Parathyroid adenoma (tissue), 2 donors: ENCODE measurements around the gene MSMO1.

Experiments
- H2AFZ ChIP-seq: fragments of 300-600 bp; sonication (generic); one replicate; pipeline ENCODE4 v1.7.0; 2017; ENCODE audit warnings: antibody characterized with exemption, mild to moderate bottlenecking
- H3K27ac ChIP-seq: fragments of 300-600 bp; sonication (generic); one replicate; pipeline ENCODE4 v1.7.0; 2017
- H3K27me3 ChIP-seq: fragments of 300-600 bp; sonication (generic); one replicate; pipeline ENCODE4 v1.7.0; 2017; ENCODE audit warnings: low read length; ENCODE audit not compliant: control insufficient read depth, insufficient read depth
- H3K36me3 ChIP-seq: fragments of 300-600 bp; sonication (generic); one replicate; pipeline ENCODE4 v1.7.0; 2017; ENCODE audit warnings: low read length; ENCODE audit not compliant: control insufficient read depth, insufficient read depth
- H3K4me1 ChIP-seq: fragments of 300-600 bp; sonication (generic); one replicate; pipeline ENCODE4 v1.7.0; 2017; ENCODE audit warnings: control low read depth
- H3K4me2 ChIP-seq: fragments of 300-600 bp; sonication (generic); one replicate; pipeline ENCODE4 v1.7.0; 2017; ENCODE audit warnings: low read length
- H3K4me3 ChIP-seq: fragments of 300-600 bp; sonication (generic); one replicate; pipeline ENCODE4 v1.7.0; 2017; ENCODE audit warnings: low read depth, low read length
- H3K79me2 ChIP-seq: fragments of 300-600 bp; sonication (generic); one replicate; pipeline ENCODE4 v1.7.0; 2017; ENCODE audit warnings: control low read depth
- H3K9ac ChIP-seq: fragments of 300-600 bp; sonication (generic); one replicate; pipeline ENCODE4 v1.7.0; 2017; ENCODE audit warnings: mild to moderate bottlenecking
- H3K9me3 ChIP-seq: fragments of 300-600 bp; sonication (generic); one replicate; pipeline ENCODE4 v1.7.0; 2017; ENCODE audit warnings: low read length; ENCODE audit not compliant: control insufficient read depth
- CTCF ChIP-seq: fragments of 300-600 bp; sonication (generic); IDR thresholded peaks from one replicate; pipeline ENCODE4 v1.7.0; 2017; ENCODE audit warnings: antibody characterized with exemption, mild to moderate bottlenecking
- donor health status: primary hyperparathyroidism.

Gene MSMO1

GRCh38 chr4:165360985-165361670 is 33.7 kb downstream of the MSMO1 start:
- H3K4me2 ChIP-seq = no peak overlapping the region
- no peak for TF ChIP-seq CTCF
- H3K4me1 ChIP-seq = no peaks in the 10 kb centered on the region
- H3K4me3 ChIP-seq = no peak overlapping the region
- no peak overlapping the region for H3K27ac ChIP-seq
- no peaks in the 10 kb centered on the region for H3K9me3 ChIP-seq
- no peaks in the 10 kb centered on the region for H3K79me2 ChIP-seq
- H3K27me3 ChIP-seq = no peaks in the 10 kb centered on the region
- H3K36me3 ChIP-seq = no peaks in the 10 kb centered on the region
- no peak overlapping the region for H3K9ac ChIP-seq
- H2AFZ ChIP-seq = no peak overlapping the region

- no peaks in the 10 kb centered on the region for H3K27me3 ChIP-seq
- TF ChIP-seq CTCF = no peak
Observed at GRCh38 chr4:165361810-165362209, 34.3 kb downstream of the MSMO1 start.

GRCh38 chr4:165364452-165365080 is 37.1 kb downstream of the MSMO1 start:
- no peaks in the 10 kb centered on the region for H3K4me1 ChIP-seq
- no peak for TF ChIP-seq CTCF
- no peak overlapping the region for H3K27ac ChIP-seq
- no peaks in the 10 kb centered on the region for H3K9me3 ChIP-seq
- H3K36me3 ChIP-seq = no peaks in the 10 kb centered on the region
- no peak overlapping the region for H2AFZ ChIP-seq
- H3K4me2 ChIP-seq = no peak overlapping the region
- no peaks in the 10 kb centered on the region for H3K79me2 ChIP-seq
- no peak overlapping the region for H3K4me3 ChIP-seq
- H3K9ac ChIP-seq = no peak overlapping the region
- no peaks in the 10 kb centered on the region for H3K27me3 ChIP-seq

More at GRCh38 chr4:165361810-165362209, 34.3 kb downstream of the MSMO1 start:
- H3K4me2 ChIP-seq = no peak overlapping the region
- no peak overlapping the region for H3K9ac ChIP-seq
- H3K4me1 ChIP-seq = no peaks in the 10 kb centered on the region
- H3K9me3 ChIP-seq = no peaks in the 10 kb centered on the region
- H2AFZ ChIP-seq = no peak overlapping the region
- H3K27ac ChIP-seq = no peak overlapping the region
- H3K4me3 ChIP-seq = no peak overlapping the region
- H3K79me2 ChIP-seq = no peaks in the 10 kb centered on the region
- H3K36me3 ChIP-seq = no peaks in the 10 kb centered on the region

GRCh38 chr4:165367040-165367439 is 39.6 kb downstream of the MSMO1 start:
- no peak for TF ChIP-seq CTCF
- H3K27ac ChIP-seq = no peak overlapping the region
- no peaks in the 10 kb centered on the region for H3K4me1 ChIP-seq
- no peak overlapping the region for H3K9ac ChIP-seq
- H3K79me2 ChIP-seq = no peaks in the 10 kb centered on the region
- no peak overlapping the region for H3K4me2 ChIP-seq
- H3K27me3 ChIP-seq = no peaks in the 10 kb centered on the region
- H3K4me3 ChIP-seq = no peak overlapping the region
- H2AFZ ChIP-seq = no peak overlapping the region
- no peaks in the 10 kb centered on the region for H3K36me3 ChIP-seq
- H3K9me3 ChIP-seq = no peaks in the 10 kb centered on the region

- Histone ChIP-seq H3K4me1 (no peaks in the 10 kb centered on the region), H3K27me3 (no peaks in the 10 kb centered on the region), H2AFZ (no peak overlapping the region)
Observed at GRCh38 chr4:165368114-165368513, 40.6 kb downstream of the MSMO1 start.

More at GRCh38 chr4:165368114-165368513, 40.6 kb downstream of the MSMO1 start:
- no peak overlapping the region for H3K4me3 ChIP-seq
- no peak for TF ChIP-seq CTCF
- no peaks in the 10 kb centered on the region for H3K79me2 ChIP-seq
- H3K9me3 ChIP-seq = no peaks in the 10 kb centered on the region
- H3K4me2 ChIP-seq = no peak overlapping the region
- no peaks in the 10 kb centered on the region for H3K36me3 ChIP-seq
- H3K9ac ChIP-seq = no peak overlapping the region
- H3K27ac ChIP-seq = no peak overlapping the region
